PC-3 (cell line): ENCODE data around the gene BARHL1. TPM values are rescaled to one million over a fixed set of nuclear protein-coding genes. Genes with fewer than 3 reads are reported as not detected.
A peak's percentile ranks its signal among the peaks of the same experiment; 100 is the strongest.

Source experiments
- ATAC-seq: fragments of 200-7000 bp; cut with Tn5 transposase; 2 replicates; pipeline ENCODE4 v1.9.1; 2020; ENCODE audit warnings: mild to moderate bottlenecking, moderate library complexity
- BruUV-seq: library from RNA; stranded (reverse); fragments of 400-500 nt; replicated peaks from 2 replicates; lab custom pipeline; 2021; lab: Mats Ljungman, UMichigan
- CTCF ChIA-PET: fragments of 300-600 bp; sonication (Branson Sonifier 250); formaldehyde crosslinking; loops from one replicate; lab custom pipeline; 2022; ENCODE audit warnings: antibody characterized with exemption; lab: Charles Lee
- POLR2A ChIA-PET: fragments of 300-600 bp; sonication (Branson Sonifier 250); formaldehyde crosslinking; loops from one replicate; lab custom pipeline; 2022; ENCODE audit warnings: antibody characterized with exemption; ENCODE audit not compliant: unreplicated experiment; lab: Charles Lee
- DNase-seq: peaks from one replicate; pipeline ENCODE4 v3.0.0-alpha.2; 2015
- H2AFZ ChIP-seq: fragments of 300-600 bp; sonication (generic); 2 replicates; pipeline ENCODE4 v1.6.0; 2016; ENCODE audit warnings: antibody characterized with exemption, low read length
- H3F3A ChIP-seq: fragments of 300-600 bp; sonication (generic); one replicate; pipeline ENCODE4 v1.6.0; 2017; ENCODE audit warnings: antibody characterized with exemption, low read length, control low read depth, mild to moderate bottlenecking; ENCODE audit not compliant: unreplicated experiment
- H3K27ac ChIP-seq: fragments of 300-600 bp; sonication (generic); 2 replicates; pipeline ENCODE4 v1.5.1; 2016; ENCODE audit warnings: mild to moderate bottlenecking, low read length
- H3K27me3 ChIP-seq: fragments of 300-600 bp; sonication (generic); 2 replicates; pipeline ENCODE4 v1.6.1; 2016; ENCODE audit warnings: low read length, mixed read lengths
- H3K36me3 ChIP-seq: fragments of 300-600 bp; sonication (generic); 2 replicates; pipeline ENCODE4 v1.6.1; 2016; ENCODE audit warnings: low read depth, mixed run types, low read length, mixed read lengths
- H3K4me1 ChIP-seq: fragments of 300-600 bp; sonication (generic); 2 replicates; pipeline ENCODE4 v1.5.1; 2016; ENCODE audit warnings: low read length; ENCODE audit not compliant: insufficient read depth
- H3K4me2 ChIP-seq: fragments of 300-600 bp; sonication (generic); 2 replicates; pipeline ENCODE4 v1.6.0; 2016; ENCODE audit warnings: low read length
- H3K4me3 ChIP-seq: fragments of 300-600 bp; sonication (generic); 2 replicates; pipeline ENCODE4 v1.5.1; 2016; ENCODE audit warnings: mild to moderate bottlenecking, low read length, mixed read lengths
- H3K79me2 ChIP-seq: fragments of 300-600 bp; sonication (generic); 2 replicates; pipeline ENCODE4 v1.6.1; 2017; ENCODE audit warnings: low read length, mixed read lengths
- H3K9ac ChIP-seq: fragments of 300-600 bp; sonication (generic); 2 replicates; pipeline ENCODE4 v1.6.0; 2016; ENCODE audit warnings: mild to moderate bottlenecking, low read length
- H3K9me2 ChIP-seq: fragments of 300-600 bp; sonication (generic); replicated peaks from 2 replicates; pipeline ENCODE4 v1.6.1; 2016; ENCODE audit warnings: mixed run types, low read length, mixed read lengths
- H3K9me3 ChIP-seq: fragments of 300-600 bp; sonication (generic); 2 replicates; pipeline ENCODE4 v1.6.1; 2016; ENCODE audit warnings: low read length, mixed read lengths
- H4K20me1 ChIP-seq: fragments of 300-600 bp; sonication (generic); 2 replicates; pipeline ENCODE4 v1.6.1; 2016; ENCODE audit warnings: low read length, mixed read lengths
- EZH2 ChIP-seq: fragments of 300-600 bp; sonication (generic); IDR thresholded peaks from one replicate; pipeline ENCODE4 v1.6.1; 2017; ENCODE audit warnings: antibody characterized with exemption, mild to moderate bottlenecking, low read length; ENCODE audit not compliant: unreplicated experiment
- EZH2phosphoT487 ChIP-seq: fragments of 300-600 bp; sonication (generic); IDR thresholded peaks from 2 replicates; pipeline ENCODE4 v1.6.1; 2018; ENCODE audit warnings: mild to moderate bottlenecking, antibody characterized with exemption, low read length, borderline replicate concordance
- intact Hi-C: fragments of 100-400 bp; cut with micrococcal nuclease; formaldehyde crosslinking; loops from 2 replicates; pipeline ENCODE4 v1.9.0; 2023
- total RNA-seq: library from RNA; depleted of rRNA; stranded (reverse); fragments of >200 nt; gene quantifications from 2 replicates; pipeline ENCODE4 v1.2.3, GENCODE V29; 2014
- TF ChIP-seq, protein P1 (sequence below): fragments of 300-600 bp; sonication (generic); conservative IDR thresholded peaks from 2 replicates; pipeline ENCODE4 v1.5.1; 2017; ENCODE audit warnings: antibody characterized with exemption, low read depth, mild to moderate bottlenecking, low read length

The BARHL1 gene
- total RNA-seq, 1 experiment from 2014 or later, result not detected

- CTCF ChIA-PET, result no interaction called here
- TF ChIP-seq EZH2 (no peak), EZH2phosphoT487 (no peak)
- TF ChIP-seq, protein P1, sequence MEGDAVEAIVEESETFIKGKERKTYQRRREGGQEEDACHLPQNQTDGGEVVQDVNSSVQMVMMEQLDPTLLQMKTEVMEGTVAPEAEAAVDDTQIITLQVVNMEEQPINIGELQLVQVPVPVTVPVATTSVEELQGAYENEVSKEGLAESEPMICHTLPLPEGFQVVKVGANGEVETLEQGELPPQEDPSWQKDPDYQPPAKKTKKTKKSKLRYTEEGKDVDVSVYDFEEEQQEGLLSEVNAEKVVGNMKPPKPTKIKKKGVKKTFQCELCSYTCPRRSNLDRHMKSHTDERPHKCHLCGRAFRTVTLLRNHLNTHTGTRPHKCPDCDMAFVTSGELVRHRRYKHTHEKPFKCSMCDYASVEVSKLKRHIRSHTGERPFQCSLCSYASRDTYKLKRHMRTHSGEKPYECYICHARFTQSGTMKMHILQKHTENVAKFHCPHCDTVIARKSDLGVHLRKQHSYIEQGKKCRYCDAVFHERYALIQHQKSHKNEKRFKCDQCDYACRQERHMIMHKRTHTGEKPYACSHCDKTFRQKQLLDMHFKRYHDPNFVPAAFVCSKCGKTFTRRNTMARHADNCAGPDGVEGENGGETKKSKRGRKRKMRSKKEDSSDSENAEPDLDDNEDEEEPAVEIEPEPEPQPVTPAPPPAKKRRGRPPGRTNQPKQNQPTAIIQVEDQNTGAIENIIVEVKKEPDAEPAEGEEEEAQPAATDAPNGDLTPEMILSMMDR, result no peak
- no peak for ATAC-seq
These were observed 26.8 kb downstream of the BARHL1 start for GRCh38 chr9:132609184-132609583.

DNA sequence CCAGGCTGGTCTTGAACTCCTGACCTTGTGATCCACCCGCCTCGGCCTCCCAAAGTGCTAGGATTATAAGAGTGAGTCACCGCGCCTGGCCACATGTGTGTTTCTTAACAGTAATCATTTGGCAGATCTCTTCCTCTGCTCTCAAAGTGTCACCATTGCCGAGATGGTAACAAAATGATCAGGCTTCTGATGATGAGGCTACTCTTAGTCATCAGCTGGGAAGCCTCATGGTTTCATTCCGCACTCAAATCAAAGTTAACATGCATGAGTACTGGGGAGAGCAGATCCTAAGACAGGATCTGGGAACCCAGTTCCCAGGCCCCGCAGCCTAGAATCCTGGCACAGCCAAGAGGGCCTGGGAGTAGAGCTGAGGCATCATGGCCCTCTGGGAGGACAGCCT, 27.4 kb downstream of the BARHL1 start:
- H3K27ac ChIP-seq, result peak overlapping the region; percentile 90
- H4K20me1 ChIP-seq, result no peaks in the 10 kb centered on the region
- no peaks in the 10 kb centered on the region for H3K79me2 ChIP-seq
- peaks cover 7% of the 10 kb centered on the region for H3K4me1 ChIP-seq
- BruUV-seq, result no TSS peak
- H3K4me3 ChIP-seq, result no peak overlapping the region
- H3F3A ChIP-seq, result no peaks in the 10 kb centered on the region
- CTCF ChIA-PET, result no interaction called here
- H3K9ac ChIP-seq, result peak overlapping the region; percentile 31; the same call in 1 of the 2 replicates
- H2AFZ ChIP-seq, result no peak overlapping the region
- peaks cover 6% of the 10 kb centered on the region; the same call in 1 of the 2 replicates for H3K36me3 ChIP-seq
- TF ChIP-seq, protein P1, result no peak
- no peak for TF ChIP-seq EZH2phosphoT487
- no peak for TF ChIP-seq EZH2
- POLR2A ChIA-PET, result no interaction called here
- H3K9me3 ChIP-seq, result no peaks in the 10 kb centered on the region
- DNase-seq (peak; percentile 84), ATAC-seq (peak; percentile 85)
- H3K27me3 ChIP-seq, result no peaks in the 10 kb centered on the region
- no peaks in the 10 kb centered on the region for H3K9me2 ChIP-seq
- intact Hi-C loops, result no loop called here
- no peak overlapping the region for H3K4me2 ChIP-seq

More at GRCh38 chr9:132609184-132609583, 26.8 kb downstream of the BARHL1 start:
- intact Hi-C loops, result no loop called here
- no peaks in the 10 kb centered on the region for H3K9me3 ChIP-seq
- DNase-seq, result no peak
- H3K27me3 ChIP-seq, result no peaks in the 10 kb centered on the region
- POLR2A ChIA-PET, result no interaction called here
- peaks cover 7% of the 10 kb centered on the region for H3K4me1 ChIP-seq
- H3F3A ChIP-seq, result no peaks in the 10 kb centered on the region
- H3K4me3 ChIP-seq, result no peak overlapping the region
- H4K20me1 ChIP-seq, result no peaks in the 10 kb centered on the region
- BruUV-seq, result no TSS peak
- no peaks in the 10 kb centered on the region for H3K9me2 ChIP-seq
- H3K27ac ChIP-seq, result peak overlapping the region; percentile 90
- no peak overlapping the region for H3K9ac ChIP-seq
- peaks cover 6% of the 10 kb centered on the region; the same call in 1 of the 2 replicates for H3K36me3 ChIP-seq
- no peak overlapping the region for H3K4me2 ChIP-seq
- no peak overlapping the region for H2AFZ ChIP-seq
- H3K79me2 ChIP-seq, result no peaks in the 10 kb centered on the region

DNA sequence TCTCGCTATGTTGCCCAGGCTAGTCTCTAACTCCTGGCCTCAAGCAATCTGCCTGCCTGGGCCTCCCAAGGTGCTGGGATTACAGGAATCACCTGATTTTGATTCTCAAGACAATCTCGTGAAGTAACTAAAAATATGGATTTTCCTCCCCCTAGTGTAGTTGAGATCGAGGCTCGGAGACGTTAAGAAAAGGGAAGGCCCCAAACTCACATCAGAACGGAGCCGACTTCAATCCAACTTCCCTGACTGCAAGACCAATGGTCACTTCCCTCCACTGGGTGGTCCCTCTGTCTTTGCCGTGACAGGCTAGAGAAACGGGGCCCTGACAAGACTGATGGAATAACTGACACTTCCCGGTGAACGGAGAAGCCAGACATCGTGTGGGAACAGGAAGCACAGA, 28.3 kb downstream of the BARHL1 start:
- POLR2A ChIA-PET, result no interaction called here
- H3K9me2 ChIP-seq, result no peaks in the 10 kb centered on the region
- no peaks in the 10 kb centered on the region for H4K20me1 ChIP-seq
- no peaks in the 10 kb centered on the region for H3K79me2 ChIP-seq
- H3K4me2 ChIP-seq, result no peak overlapping the region
- peak overlapping the region; percentile 90 for H3K27ac ChIP-seq
- BruUV-seq, result no TSS peak
- no peaks in the 10 kb centered on the region for H3K9me3 ChIP-seq
- H3K4me3 ChIP-seq, result no peak overlapping the region
- H3K36me3 ChIP-seq, result peaks cover 6% of the 10 kb centered on the region; the same call in 1 of the 2 replicates
- H3K9ac ChIP-seq, result no peak overlapping the region
- TF ChIP-seq EZH2phosphoT487, result no peak
- intact Hi-C loops, result no loop called here
- peaks cover 7% of the 10 kb centered on the region for H3K4me1 ChIP-seq
- H3F3A ChIP-seq, result no peaks in the 10 kb centered on the region
- H3K27me3 ChIP-seq, result no peaks in the 10 kb centered on the region
- H2AFZ ChIP-seq, result no peak overlapping the region
- CTCF ChIA-PET, result no interaction called here
- DNase-seq, result no peak
- ATAC-seq, result no peak
